IMR-90 (cell line): ENCODE data around the gene SLC17A9. TPM values are rescaled to one million over a fixed set of nuclear protein-coding genes. Genes with fewer than 3 reads are reported as not detected.

ENCODE experiments used
- ATAC-seq: fragments of 200-7000 bp; cut with Tn5 transposase; 2 replicates; pipeline ENCODE4 v1.9.1; 2020; ENCODE audit warnings: low read depth, mild to moderate bottlenecking, moderate library complexity
- BruUV-seq: library from RNA; stranded (reverse); fragments of 400-500 nt; replicated peaks from 2 replicates; lab custom pipeline; 2021; lab: Mats Ljungman, UMichigan
- CTCF ChIA-PET: fragments of 300-600 bp; formaldehyde crosslinking; extraction: SDS; loops from one replicate; lab custom pipeline; 2021; ENCODE audit warnings: antibody characterized with exemption; lab: Yijun Ruan, JAX
- POLR2A ChIA-PET: fragments of 300-600 bp; sonication (Branson Sonifier 250); formaldehyde crosslinking; loops from one replicate; lab custom pipeline; 2022; ENCODE audit warnings: antibody characterized with exemption; ENCODE audit not compliant: unreplicated experiment; lab: Charles Lee
- DNase-seq: peaks from one replicate; pipeline ENCODE4 v3.0.0; 2013
- H2AFZ ChIP-seq: replicated peaks from 2 replicates; pipeline ENCODE3; 2013; ENCODE audit warnings: low read length, mild to moderate bottlenecking; ENCODE audit not compliant: poor library complexity
- H2AK5ac ChIP-seq: 2 replicates; pipeline ENCODE4 v1.6.1; 2013; ENCODE audit warnings: low read depth, low read length, inconsistent platforms
- H2AK9ac ChIP-seq: replicated peaks from 2 replicates; pipeline ENCODE3; 2013; ENCODE audit warnings: mild to moderate bottlenecking, low read depth, low read length, moderate library complexity; ENCODE audit not compliant: poor library complexity
- H2BK120ac ChIP-seq: 2 replicates; pipeline ENCODE4 v1.6.1; 2013; ENCODE audit warnings: low read depth, low read length, inconsistent platforms
- H2BK15ac ChIP-seq: 3 replicates; pipeline ENCODE4 v1.6.1; 2013; ENCODE audit warnings: low read depth, low read length, inconsistent platforms
- H2BK20ac ChIP-seq: 2 replicates; pipeline ENCODE4 v1.6.1; 2013; ENCODE audit warnings: low read depth, mild to moderate bottlenecking, inconsistent platforms, low read length, moderate library complexity
- H2BK5ac ChIP-seq: 2 replicates; pipeline ENCODE4 v1.6.1; 2013; ENCODE audit warnings: mild to moderate bottlenecking, low read depth, low read length, inconsistent platforms; ENCODE audit not compliant: poor library complexity, severe bottlenecking
- H3K14ac ChIP-seq: replicated peaks from 2 replicates; pipeline ENCODE4 v1.6.1; 2013; ENCODE audit warnings: low read depth, low read length, inconsistent platforms
- H3K18ac ChIP-seq: 2 replicates; pipeline ENCODE4 v1.6.1; 2013; ENCODE audit warnings: low read depth, low read length, control low read depth
- H3K23ac ChIP-seq: 2 replicates; pipeline ENCODE4 v1.6.1; 2013; ENCODE audit warnings: low read depth, low read length, inconsistent platforms
- H3K27ac ChIP-seq: 2 replicates; pipeline ENCODE4 v1.5.1; 2013; ENCODE audit warnings: mild to moderate bottlenecking, control low read depth, low read length; ENCODE audit not compliant: insufficient read depth
- H3K27me3 ChIP-seq: 2 replicates; pipeline ENCODE4 v1.6.1; 2013; ENCODE audit warnings: low read length; ENCODE audit not compliant: control insufficient read depth, insufficient read depth
- H3K36me3 ChIP-seq: 2 replicates; pipeline ENCODE4 v1.6.1; 2013; ENCODE audit warnings: low read length, mixed read lengths; ENCODE audit not compliant: control insufficient read depth, insufficient read depth
- H3K4ac ChIP-seq: 2 replicates; pipeline ENCODE4 v1.6.1; 2013; ENCODE audit warnings: low read depth, low read length, inconsistent platforms
- H3K4me1 ChIP-seq: 2 replicates; pipeline ENCODE4 v1.6.1; 2013; ENCODE audit warnings: low read length, mixed read lengths; ENCODE audit not compliant: control insufficient read depth, insufficient read depth
- H3K4me2 ChIP-seq: 2 replicates; pipeline ENCODE4 v1.6.1; 2013; ENCODE audit warnings: low read depth, mild to moderate bottlenecking, control low read depth, low read length, moderate library complexity
- H3K4me3 ChIP-seq: 2 replicates; pipeline ENCODE4 v1.5.1; 2013; ENCODE audit warnings: low read depth, mild to moderate bottlenecking, control low read depth, low read length, moderate library complexity; ENCODE audit not compliant: insufficient read depth
- H3K56ac ChIP-seq: 2 replicates; pipeline ENCODE4 v1.6.1; 2013; ENCODE audit warnings: low read length, inconsistent platforms; ENCODE audit not compliant: insufficient read depth; ENCODE audit errors: extremely low read depth
- H3K79me1 ChIP-seq, 2 experiments: 2 replicates each; pipeline ENCODE4 v1.6.1; 2013; ENCODE audit warnings: low read length in 2 of 2, inconsistent platforms in 1 of 2, low read depth in 1 of 2
- H3K9ac ChIP-seq: 2 replicates; pipeline ENCODE4 v1.6.1; 2013; ENCODE audit warnings: low read depth, low read length, control low read depth
- H3K9me1 ChIP-seq: 2 replicates; pipeline ENCODE4 v1.6.1; 2013; ENCODE audit warnings: low read length, inconsistent platforms; ENCODE audit not compliant: insufficient read depth
- H3K9me3 ChIP-seq: 2 replicates; pipeline ENCODE4 v1.6.1; 2013; ENCODE audit warnings: low read length; ENCODE audit not compliant: control insufficient read depth, insufficient read depth
- H4K20me1 ChIP-seq: 2 replicates; pipeline ENCODE4 v1.6.1; 2013; ENCODE audit warnings: low read length, inconsistent platforms; ENCODE audit not compliant: insufficient read depth
- H4K5ac ChIP-seq: 2 replicates; pipeline ENCODE4 v1.6.1; 2013; ENCODE audit warnings: mild to moderate bottlenecking, low read depth, low read length, control low read depth
- H4K8ac ChIP-seq, 2 experiments: 2 replicates each; pipeline ENCODE4 v1.6.1; 2013; ENCODE audit warnings: low read depth in 2 of 2, low read length in 2 of 2, control low read depth in 1 of 2, inconsistent platforms in 1 of 2
- H4K91ac ChIP-seq: 2 replicates; pipeline ENCODE4 v1.6.1; 2013; ENCODE audit warnings: low read depth, low read length, inconsistent platforms; ENCODE audit not compliant: insufficient read depth
- BHLHE40 ChIP-seq: fragments of 150-350 bp; IDR thresholded peaks from 2 replicates; pipeline ENCODE4 v1.6.1; 2016; ENCODE audit warnings: mild to moderate bottlenecking, low read depth, low read length
- CEBPB ChIP-seq: IDR thresholded peaks from 2 replicates; pipeline ENCODE4 v1.6.1; 2012; ENCODE audit warnings: low read depth, low read length, improper control_type of control experiment
- CHD1 ChIP-seq: IDR thresholded peaks from 2 replicates; pipeline ENCODE4 v1.6.1; 2012; ENCODE audit warnings: low read depth, low read length, improper control_type of control experiment
- ELK1 ChIP-seq: fragments of 150-350 bp; IDR thresholded peaks from 2 replicates; pipeline ENCODE4 v1.6.1; 2016; ENCODE audit warnings: low read depth, mild to moderate bottlenecking, low read length, moderate library complexity, borderline replicate concordance
- FOS ChIP-seq: fragments of 150-350 bp; IDR thresholded peaks from 2 replicates; pipeline ENCODE4 v1.6.1; 2016; ENCODE audit warnings: low read depth, low read length
- MAFK ChIP-seq: IDR thresholded peaks from 2 replicates; pipeline ENCODE4 v1.6.1; 2012; ENCODE audit warnings: low read depth, low read length, improper control_type of control experiment
- MAZ ChIP-seq: IDR thresholded peaks from 2 replicates; pipeline ENCODE4 v1.6.1; 2012; ENCODE audit warnings: low read depth, mild to moderate bottlenecking, low read length, improper control_type of control experiment, moderate library complexity, borderline replicate concordance
- MXI1 ChIP-seq: IDR thresholded peaks from 2 replicates; pipeline ENCODE4 v1.6.1; 2012; ENCODE audit warnings: low read depth, mild to moderate bottlenecking, low read length, moderate library complexity, borderline replicate concordance
- NFE2L2 ChIP-seq: fragments of 150-350 bp; IDR thresholded peaks from 2 replicates; pipeline ENCODE4 v1.6.1; 2016; ENCODE audit warnings: low read depth, mild to moderate bottlenecking, low read length
- POLR2A ChIP-seq: IDR thresholded peaks from 2 replicates; pipeline ENCODE4 v1.6.1; 2012; ENCODE audit warnings: mild to moderate bottlenecking, low read depth, low read length
- RAD21 ChIP-seq: IDR thresholded peaks from 2 replicates; pipeline ENCODE4 v1.6.1; 2012; ENCODE audit warnings: low read length, improper control_type of control experiment
- RCOR1 ChIP-seq: IDR thresholded peaks from 2 replicates; pipeline ENCODE4 v1.6.1; 2012; ENCODE audit warnings: mild to moderate bottlenecking, low read length, improper control_type of control experiment; ENCODE audit not compliant: insufficient replicate concordance
- RFX5 ChIP-seq: IDR thresholded peaks from 2 replicates; pipeline ENCODE4 v1.8.0; 2012; ENCODE audit warnings: low read depth, mild to moderate bottlenecking, low read length, moderate library complexity
- SMC3 ChIP-seq: fragments of 150-350 bp; IDR thresholded peaks from 2 replicates; pipeline ENCODE4 v1.6.1; 2016; ENCODE audit warnings: low read depth, mild to moderate bottlenecking, antibody characterized with exemption, low read length, moderate library complexity
- USF2 ChIP-seq: fragments of 150-350 bp; IDR thresholded peaks from 2 replicates; pipeline ENCODE4 v1.6.1; 2017; ENCODE audit warnings: mild to moderate bottlenecking, antibody characterized with exemption, low read length, low read depth
- WGBS, 2 experiments: methylation state at CpG; one replicate each; pipeline versions ENCODE4 v1.1.5 to v1.1.7; 2013; ENCODE audit warnings: missing lambda C conversion rate in 2 of 2; ENCODE audit not compliant: insufficient read length in 1 of 2; ENCODE audit errors: extremely low coverage in 2 of 2; 5-methylcytosine and 5-hydroxymethylcytosine counted together
- dilution Hi-C: fragments of 300-500 bp; cut with HindIII; formaldehyde crosslinking; loops from one replicate; pipeline ENCODE4 v1.14.3; 2018; ENCODE audit warnings: low sequenced_read_pairs; ENCODE audit not compliant: unreplicated experiment
- in situ Hi-C: fragments of 300-500 bp; cut with MboI; formaldehyde crosslinking; loops from 3 replicates; pipeline ENCODE4 v1.14.3; 2019; ENCODE audit warnings: low sequenced_read_pairs, inconsistent platforms, mixed read lengths
- intact Hi-C: fragments of 100-400 bp; cut with micrococcal nuclease; formaldehyde crosslinking; loops from 2 replicates; pipeline ENCODE4 v1.10.0; 2022
- polyA plus RNA-seq, 3 experiments: library from polyadenylated mRNA; depleted of rRNA; stranded (reverse); fragments of >200 nt; gene quantifications; 2 replicates each; pipeline ENCODE4 v1.2.3, GENCODE V29; 2012; ENCODE audit warnings: low replicate concordance in 1 of 3
- total RNA-seq: library from RNA; depleted of rRNA; stranded (reverse); fragments of >200 nt; gene quantifications from 2 replicates; pipeline ENCODE4 v1.2.3, GENCODE V29; 2012

SLC17A9 gene
- total and polyA plus RNA-seq, 2 of the 4 experiments (the other 2 are of a cell fraction): 2.2 to 14.4 TPM

GRCh38 chr20:62966212-62967148 lies 14.0 kb downstream of the SLC17A9 start:
- Histone ChIP-seq H4K5ac (no peak overlapping the region), H3K79me1 (no peaks in the 10 kb centered on the region), H3K56ac (no peak overlapping the region), H3K18ac (no peak overlapping the region), H4K91ac (no peak overlapping the region), H3K4me1 (no peaks in the 10 kb centered on the region), H2BK15ac (no peak overlapping the region), H2AK5ac (no peak overlapping the region), H3K36me3 (no peaks in the 10 kb centered on the region), H3K9me1 (no peaks in the 10 kb centered on the region), H2AFZ (no peak overlapping the region), H3K14ac (no peak overlapping the region), H3K27ac (no peak overlapping the region), H4K8ac (no peak overlapping the region), H3K4me2 (no peak overlapping the region), H3K9me3 (no peaks in the 10 kb centered on the region), H3K4me3 (no peak overlapping the region), H3K9ac (no peak overlapping the region), H3K23ac (no peak overlapping the region), H2BK5ac (no peak overlapping the region), H2BK20ac (no peak overlapping the region), H2BK120ac (no peak overlapping the region), H4K20me1 (no peaks in the 10 kb centered on the region), H3K4ac (no peak overlapping the region), H2AK9ac (no peak overlapping the region), H3K27me3 (peaks cover 36% of the 10 kb centered on the region)
- in situ Hi-C loops: no loop called here
- no peak for ATAC-seq
- DNase-seq: no peak
- CTCF ChIA-PET: no interaction called here
- dilution Hi-C loops: no loop called here
- intact Hi-C loops: no loop called here
- BruUV-seq: no TSS peak
- 88% methylated on average over 9 of the region's 27 CpGs; no CpG with 5 or more reads in 1 of the 2 experiments for WGBS, 2 experiments
- POLR2A ChIA-PET: no interaction called here
- TF ChIP-seq BHLHE40 (no peak), RAD21 (no peak), NFE2L2 (no peak), CEBPB (no peak), RCOR1 (no peak), CHD1 (no peak), MXI1 (no peak), MAZ (no peak), MAFK (no peak), ELK1 (no peak), SMC3 (no peak), RFX5 (no peak), POLR2A (no peak), USF2 (no peak), FOS (no peak)
